IPS-15b (cell line): Measurements from ENCODE around the gene IGSF3.

Experiments
- H3K27me3 ChIP-seq: one replicate; pipeline ENCODE4 v1.6.1; 2013; ENCODE audit warnings: low read length; ENCODE audit not compliant: control insufficient read depth, insufficient read depth
- H3K36me3 ChIP-seq: one replicate; pipeline ENCODE4 v1.6.1; 2013; ENCODE audit warnings: low read length; ENCODE audit not compliant: control insufficient read depth, insufficient read depth
- H3K4me1 ChIP-seq: one replicate; pipeline ENCODE4 v1.6.1; 2013; ENCODE audit warnings: mild to moderate bottlenecking, low read length; ENCODE audit not compliant: control insufficient read depth, insufficient read depth
- H3K4me3 ChIP-seq: one replicate; pipeline ENCODE4 v1.5.1; 2013; ENCODE audit warnings: low read depth, low read length
- H3K9ac ChIP-seq: one replicate; pipeline ENCODE4 v1.6.1; 2013; ENCODE audit warnings: low read depth, mild to moderate bottlenecking, low read length
- H3K9me3 ChIP-seq: one replicate; pipeline ENCODE4 v1.6.1; 2013; ENCODE audit warnings: mild to moderate bottlenecking, low read length; ENCODE audit not compliant: control insufficient read depth, insufficient read depth

Gene IGSF3

GRCh38 chr1:116574581-116575291 lies 92.8 kb downstream of the IGSF3 start:
- no peak overlapping the region for H3K4me3 ChIP-seq
- H3K9ac ChIP-seq: no peak overlapping the region
- H3K4me1 ChIP-seq: peaks cover 2% of the 10 kb centered on the region
- no peaks in the 10 kb centered on the region for H3K9me3 ChIP-seq
- peaks cover 12% of the 10 kb centered on the region for H3K27me3 ChIP-seq
- no peaks in the 10 kb centered on the region for H3K36me3 ChIP-seq

DNA sequence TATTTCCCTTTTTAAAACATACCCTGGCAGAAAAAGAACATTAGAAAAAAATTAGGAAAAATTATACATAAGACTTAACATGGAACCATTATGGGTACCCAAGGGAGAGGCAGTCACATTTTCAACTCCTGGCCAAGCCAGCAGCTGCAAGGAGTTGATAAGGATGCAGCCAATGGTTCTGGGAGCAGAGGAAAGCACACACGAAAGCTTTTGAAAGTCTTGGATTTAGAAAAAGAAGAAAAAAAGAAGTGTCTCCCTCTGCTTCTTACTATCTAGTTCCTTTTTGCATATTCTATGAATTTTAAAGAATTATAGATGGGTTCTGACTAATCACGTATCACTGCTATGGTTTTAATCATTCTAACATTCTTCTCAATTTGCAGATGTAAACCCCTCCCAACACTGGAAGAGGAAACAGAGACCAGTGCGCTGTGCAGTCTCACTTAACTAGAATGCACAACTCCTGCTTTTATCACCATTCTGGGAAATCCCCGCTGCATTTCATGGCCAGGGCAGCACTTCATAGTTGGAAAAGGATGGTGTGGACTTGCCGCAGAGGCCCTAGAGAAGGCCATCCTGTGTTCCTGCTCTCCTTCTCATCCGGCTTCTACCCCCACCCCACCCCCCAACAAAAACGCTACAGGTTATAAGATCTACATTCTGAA lies 94.0 kb downstream of the IGSF3 start:
- Histone ChIP-seq H3K9ac (no peak overlapping the region), H3K4me3 (no peak overlapping the region), H3K4me1 (peaks cover 2% of the 10 kb centered on the region), H3K36me3 (no peaks in the 10 kb centered on the region), H3K9me3 (no peaks in the 10 kb centered on the region), H3K27me3 (peaks cover 16% of the 10 kb centered on the region)

DNA sequence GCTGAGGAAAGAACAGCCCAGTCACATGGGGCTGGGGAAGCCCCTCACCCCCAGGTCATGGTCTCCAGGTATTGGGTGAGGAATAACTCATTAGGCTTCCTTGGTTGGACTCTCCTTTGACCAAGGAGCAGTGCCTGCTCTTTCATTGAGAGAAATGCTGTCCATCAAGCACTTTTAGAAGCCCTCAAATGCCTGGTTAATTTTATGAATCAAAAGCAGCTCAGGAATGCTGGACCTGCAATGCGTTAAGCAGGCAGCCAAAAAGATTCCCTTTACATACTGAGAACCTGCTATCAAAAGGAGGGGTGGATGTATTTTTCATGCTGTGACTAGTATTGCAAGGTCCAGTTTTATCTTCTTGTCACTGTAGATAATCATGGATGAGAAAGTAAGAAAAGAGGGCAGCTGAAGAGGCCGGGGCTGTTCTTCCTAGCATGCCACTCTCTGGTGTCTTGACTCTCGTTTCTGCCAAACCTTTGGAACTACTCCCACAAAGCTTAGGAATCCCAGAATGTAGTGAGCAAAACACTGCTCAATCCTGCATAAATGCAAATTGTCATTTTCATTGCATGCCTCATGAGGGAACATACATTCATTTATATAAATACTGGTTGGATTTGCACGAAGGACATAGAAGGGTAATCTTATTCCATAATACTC lies 94.6 kb downstream of the IGSF3 start:
- Histone ChIP-seq H3K4me1 (peaks cover 2% of the 10 kb centered on the region), H3K9ac (no peak overlapping the region), H3K4me3 (no peak overlapping the region), H3K9me3 (no peaks in the 10 kb centered on the region), H3K36me3 (no peaks in the 10 kb centered on the region), H3K27me3 (peaks cover 16% of the 10 kb centered on the region)

DNA sequence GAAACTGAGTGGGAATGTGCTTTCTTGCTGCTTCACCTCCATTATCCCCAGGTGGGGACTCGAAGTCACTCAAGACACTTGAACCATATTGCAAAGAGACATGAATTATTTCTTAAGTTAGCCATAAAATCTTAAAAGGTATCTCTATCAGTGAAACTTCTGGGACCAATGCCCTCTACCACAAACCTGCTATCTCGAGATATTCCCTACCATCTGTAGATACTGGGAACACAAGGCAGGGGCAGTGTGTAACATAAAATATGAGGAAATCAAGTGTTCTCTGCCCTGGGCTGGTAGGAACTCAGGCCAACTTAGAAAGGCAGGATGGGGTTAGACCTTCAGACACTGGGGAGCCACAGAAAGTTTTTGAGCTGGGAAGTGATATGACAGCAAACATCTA lies 95.4 kb downstream of the IGSF3 start:
- Histone ChIP-seq H3K27me3 (peaks cover 16% of the 10 kb centered on the region), H3K9me3 (no peaks in the 10 kb centered on the region), H3K9ac (no peak overlapping the region), H3K4me1 (peaks cover 2% of the 10 kb centered on the region), H3K4me3 (no peak overlapping the region), H3K36me3 (no peaks in the 10 kb centered on the region)

- H3K9me3 ChIP-seq: no peaks in the 10 kb centered on the region
- H3K36me3 ChIP-seq: no peaks in the 10 kb centered on the region
- H3K4me3 ChIP-seq: peak overlapping the region; percentile 64
- peaks cover 2% of the 10 kb centered on the region for H3K4me1 ChIP-seq
- H3K9ac ChIP-seq: peak overlapping the region; percentile 28
- H3K27me3 ChIP-seq: peaks cover 16% of the 10 kb centered on the region
Measured at GRCh38 chr1:116571215-116571919, 96.2 kb downstream of the IGSF3 start.

GRCh38 chr1:116570358-116571214 lies 96.9 kb downstream of the IGSF3 start, which contains the start of gene CD58:
Gene CD58, minus strand, starts transcription at chr1:116571026. Its CDS starts 54 bp downstream, at chr1:116570972.
- Histone ChIP-seq H3K4me1 (peaks cover 2% of the 10 kb centered on the region), H3K4me3 (peak within 1 kb of the TSS; percentile 79)

GRCh38 chr1:116569776-116570357 lies 97.7 kb downstream of the IGSF3 start:
- Histone ChIP-seq H3K9me3 (no peaks in the 10 kb centered on the region), H3K27me3 (peaks cover 16% of the 10 kb centered on the region), H3K9ac (no peak overlapping the region), H3K4me1 (peaks cover under 1% of the 10 kb centered on the region), H3K4me3 (peak overlapping the region; percentile 79), H3K36me3 (no peaks in the 10 kb centered on the region)

More at GRCh38 chr1:116570358-116571214, 96.9 kb downstream of the IGSF3 start, which contains the start of gene CD58:
- H3K36me3 ChIP-seq: no peaks in the 10 kb centered on the region
- H3K27me3 ChIP-seq: peaks cover 16% of the 10 kb centered on the region
- peak within 1 kb of the TSS; percentile 65 for H3K9ac ChIP-seq
- no peaks in the 10 kb centered on the region for H3K9me3 ChIP-seq

DNA sequence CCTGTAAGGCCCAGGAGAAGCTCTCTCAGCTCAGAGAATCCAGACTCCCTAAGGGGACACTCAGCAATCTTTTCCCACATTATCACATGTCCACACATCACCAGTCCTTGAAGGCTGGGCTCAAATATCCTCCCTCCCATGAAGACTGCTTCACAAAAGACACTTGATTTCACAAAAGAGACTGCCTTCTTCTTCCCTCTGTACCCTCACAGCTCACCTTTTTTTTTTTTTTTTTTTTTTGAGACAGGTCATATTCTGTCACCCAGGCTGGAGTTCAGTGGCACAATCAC lies 98.2 kb downstream of the IGSF3 start:
- no peaks in the 10 kb centered on the region for H3K4me1 ChIP-seq
- no peaks in the 10 kb centered on the region for H3K9me3 ChIP-seq
- H3K36me3 ChIP-seq: no peaks in the 10 kb centered on the region
- peaks cover 16% of the 10 kb centered on the region for H3K27me3 ChIP-seq
- no peak overlapping the region for H3K9ac ChIP-seq
- H3K4me3 ChIP-seq: no peak overlapping the region

DNA sequence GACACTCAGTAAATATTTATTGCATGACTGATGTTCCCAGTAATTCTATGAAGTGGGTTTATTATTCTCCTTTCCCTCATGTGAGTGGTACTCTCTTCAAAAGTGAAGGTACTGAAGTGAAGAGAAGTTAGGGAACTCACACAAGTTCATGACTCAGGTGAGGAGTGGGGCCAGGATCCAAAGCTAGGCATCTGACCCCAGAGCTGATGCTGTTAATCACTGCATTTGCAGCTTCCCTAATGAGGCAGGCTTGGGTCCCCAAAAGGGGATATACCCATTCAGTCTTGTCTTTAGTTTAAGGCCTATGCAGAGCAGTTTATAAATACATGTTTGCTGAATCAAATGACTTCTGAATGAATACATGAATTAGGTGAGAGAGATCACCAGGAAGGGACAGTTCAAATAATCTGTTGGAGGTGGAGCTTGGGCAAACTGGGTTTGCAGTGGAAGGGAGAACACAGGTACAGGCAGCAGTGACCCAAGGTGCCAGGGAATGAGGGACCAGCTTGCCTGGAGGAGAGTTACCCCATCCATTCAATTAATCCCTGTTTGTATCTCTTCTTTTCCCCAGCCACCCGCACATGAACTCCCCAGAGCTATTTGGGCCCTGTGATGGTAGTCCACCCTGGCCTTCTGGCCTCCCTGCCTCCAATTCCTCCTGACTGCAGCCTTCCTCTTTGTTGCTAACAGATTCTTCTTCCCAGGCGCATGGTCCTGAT lies 98.7 kb downstream of the IGSF3 start:
- peaks cover 16% of the 10 kb centered on the region for H3K27me3 ChIP-seq
- H3K4me1 ChIP-seq: no peaks in the 10 kb centered on the region
- no peaks in the 10 kb centered on the region for H3K36me3 ChIP-seq
- no peaks in the 10 kb centered on the region for H3K9me3 ChIP-seq
- H3K9ac ChIP-seq: no peak overlapping the region
- H3K4me3 ChIP-seq: no peak overlapping the region

DNA sequence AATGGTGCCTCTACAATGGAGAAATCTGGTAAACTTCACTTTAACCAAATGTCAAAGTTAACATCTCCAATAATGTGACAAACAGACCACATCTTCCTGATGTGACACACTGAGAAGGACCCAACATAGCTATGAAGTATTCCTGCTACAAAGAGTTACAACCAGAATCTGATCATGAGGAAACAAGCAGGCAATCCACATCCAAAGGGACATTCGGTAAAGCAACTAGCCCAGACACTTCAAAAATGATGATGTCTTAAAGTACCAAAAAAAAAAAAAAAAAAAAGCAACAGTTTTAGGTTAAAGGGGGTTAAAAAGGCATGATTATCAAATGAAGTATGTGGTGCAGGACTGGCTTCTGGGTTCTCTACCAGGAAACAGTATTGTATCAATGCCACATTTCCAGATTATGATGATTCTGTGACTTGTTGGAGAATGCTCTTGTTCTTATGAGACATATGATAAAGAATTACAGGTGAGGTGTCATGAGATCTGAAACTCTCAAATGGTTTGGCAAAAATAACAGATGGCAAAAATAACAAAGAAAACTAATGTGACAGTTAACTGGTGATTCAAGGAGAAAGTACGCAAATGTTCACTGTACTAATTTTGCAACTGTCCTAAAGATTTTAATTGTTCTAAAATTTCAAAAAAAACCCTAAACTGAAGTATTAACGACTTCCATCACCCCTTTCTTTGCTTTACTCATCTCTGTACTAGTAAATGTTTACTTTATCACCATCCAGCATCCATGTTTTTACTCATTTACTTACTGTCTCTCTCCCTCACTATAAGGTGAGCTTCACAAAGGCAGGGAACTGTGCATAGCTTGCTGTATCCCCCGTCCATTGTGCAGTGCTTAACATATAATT lies 99.5 kb downstream of the IGSF3 start:
- H3K4me1 ChIP-seq: no peaks in the 10 kb centered on the region

More for the DNA sequence above, 99.5 kb downstream of the IGSF3 start:
- no peaks in the 10 kb centered on the region for H3K36me3 ChIP-seq
- no peak overlapping the region for H3K9ac ChIP-seq
- peaks cover 16% of the 10 kb centered on the region for H3K27me3 ChIP-seq
- H3K9me3 ChIP-seq: no peaks in the 10 kb centered on the region
- no peak overlapping the region for H3K4me3 ChIP-seq
